ENCODE measurements around the gene NRF1. TPM values are rescaled to one million over a fixed set of nuclear protein-coding genes. Genes with fewer than 3 reads are reported as not detected.
A peak's percentile ranks its signal among the peaks of the same experiment; 100 is the strongest.

Gene NRF1
- total RNA-seq, 1 donor from 2014 or later, result 25.6 TPM

DNA sequence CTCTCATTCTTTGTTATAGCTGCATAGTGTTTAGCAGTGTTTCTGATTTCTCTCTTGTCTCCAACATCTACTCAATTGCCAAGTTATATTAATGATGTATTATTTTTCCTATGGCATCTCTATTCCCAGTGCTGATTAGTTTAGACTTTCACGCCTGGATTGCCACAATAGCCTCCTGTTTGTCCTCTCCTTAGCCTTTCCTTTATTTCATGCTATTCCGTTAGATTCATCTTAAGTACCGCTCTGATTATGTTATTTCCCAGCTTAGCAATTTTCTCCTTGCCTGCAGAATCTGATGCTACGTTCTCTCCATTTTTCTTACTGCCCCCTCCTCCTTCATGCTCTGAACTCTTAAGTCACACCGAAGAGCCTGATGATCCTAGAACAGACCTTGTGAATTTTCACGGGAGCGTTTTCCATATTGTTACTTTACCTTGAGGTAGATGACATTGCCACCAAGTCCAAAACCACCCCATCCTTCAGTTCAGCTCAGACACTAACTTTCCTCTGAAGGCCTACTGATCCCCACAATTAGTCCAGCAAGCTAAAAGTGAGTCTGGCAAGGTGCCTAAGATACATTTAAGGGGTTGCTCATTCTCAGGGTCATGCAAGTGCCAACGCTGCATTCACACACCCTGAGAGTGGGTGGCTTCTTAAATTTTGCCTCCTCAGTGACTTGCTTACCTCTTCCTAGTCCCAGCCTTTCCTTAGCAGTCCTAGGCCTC is 6.6 kb upstream of the NRF1 start:
- H3K4me1 Mint-ChIP-seq (ENCODE audit: unreplicated experiment), result peaks cover 7% of the 10 kb centered on the region
- H3K36me3 Mint-ChIP-seq, result peaks cover 26% of the 10 kb centered on the region
- no peaks in the 10 kb centered on the region for H3K27me3 Mint-ChIP-seq
- no peak overlapping the region for H3K4me3 Mint-ChIP-seq
- TF ChIP-seq, protein P1, sequence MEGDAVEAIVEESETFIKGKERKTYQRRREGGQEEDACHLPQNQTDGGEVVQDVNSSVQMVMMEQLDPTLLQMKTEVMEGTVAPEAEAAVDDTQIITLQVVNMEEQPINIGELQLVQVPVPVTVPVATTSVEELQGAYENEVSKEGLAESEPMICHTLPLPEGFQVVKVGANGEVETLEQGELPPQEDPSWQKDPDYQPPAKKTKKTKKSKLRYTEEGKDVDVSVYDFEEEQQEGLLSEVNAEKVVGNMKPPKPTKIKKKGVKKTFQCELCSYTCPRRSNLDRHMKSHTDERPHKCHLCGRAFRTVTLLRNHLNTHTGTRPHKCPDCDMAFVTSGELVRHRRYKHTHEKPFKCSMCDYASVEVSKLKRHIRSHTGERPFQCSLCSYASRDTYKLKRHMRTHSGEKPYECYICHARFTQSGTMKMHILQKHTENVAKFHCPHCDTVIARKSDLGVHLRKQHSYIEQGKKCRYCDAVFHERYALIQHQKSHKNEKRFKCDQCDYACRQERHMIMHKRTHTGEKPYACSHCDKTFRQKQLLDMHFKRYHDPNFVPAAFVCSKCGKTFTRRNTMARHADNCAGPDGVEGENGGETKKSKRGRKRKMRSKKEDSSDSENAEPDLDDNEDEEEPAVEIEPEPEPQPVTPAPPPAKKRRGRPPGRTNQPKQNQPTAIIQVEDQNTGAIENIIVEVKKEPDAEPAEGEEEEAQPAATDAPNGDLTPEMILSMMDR (conservative IDR thresholded peaks at IDR 0.05), result no peak
- no peaks in the 10 kb centered on the region for H3K9me3 Mint-ChIP-seq
- no peak overlapping the region for H3K27ac Mint-ChIP-seq
- no peak for DNase-seq (ENCODE audit: extremely low spot score, unreplicated experiment)

DNA sequence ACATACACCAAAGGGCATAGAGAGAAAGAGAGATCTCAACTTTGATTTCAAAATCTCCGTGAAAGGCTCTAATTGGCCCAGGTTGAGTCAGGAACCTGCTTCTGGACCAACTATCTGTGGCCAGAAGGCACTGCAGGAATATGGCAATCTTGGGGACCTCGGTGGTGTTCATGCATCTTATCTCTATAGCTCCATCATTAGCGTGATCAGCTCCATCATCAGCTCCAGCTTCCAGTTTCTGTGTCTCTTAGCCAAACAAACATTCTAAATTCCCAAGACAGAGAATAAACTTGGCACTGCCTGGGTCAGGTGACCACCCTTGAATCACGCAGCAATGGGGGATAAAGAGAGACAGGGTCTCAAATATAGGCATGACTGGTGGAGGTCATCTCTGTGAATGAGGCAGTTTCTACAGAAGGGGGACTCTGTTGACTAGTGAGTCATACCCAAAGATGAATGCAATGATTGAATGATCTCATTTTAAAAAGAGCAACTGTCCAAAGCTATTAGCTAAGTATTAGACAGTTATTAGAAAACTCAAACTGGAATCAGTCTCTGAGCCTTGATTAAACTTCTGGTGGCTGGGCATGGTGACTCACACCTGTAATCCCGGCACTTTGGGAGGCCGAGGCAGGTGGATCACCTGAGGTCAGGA is 5.4 kb upstream of the NRF1 start:
- Mint-ChIP-seq H3K4me3 (no peak overlapping the region), H3K27me3 (no peaks in the 10 kb centered on the region), H3K4me1 (ENCODE audit: unreplicated experiment) (peaks cover 9% of the 10 kb centered on the region), H3K9me3 (no peaks in the 10 kb centered on the region), H3K36me3 (peaks cover 27% of the 10 kb centered on the region), H3K27ac (no peak overlapping the region)
- TF ChIP-seq, protein P1 (conservative IDR thresholded peaks at IDR 0.05), result no peak
- DNase-seq (ENCODE audit: extremely low spot score, unreplicated experiment), result no peak

DNA sequence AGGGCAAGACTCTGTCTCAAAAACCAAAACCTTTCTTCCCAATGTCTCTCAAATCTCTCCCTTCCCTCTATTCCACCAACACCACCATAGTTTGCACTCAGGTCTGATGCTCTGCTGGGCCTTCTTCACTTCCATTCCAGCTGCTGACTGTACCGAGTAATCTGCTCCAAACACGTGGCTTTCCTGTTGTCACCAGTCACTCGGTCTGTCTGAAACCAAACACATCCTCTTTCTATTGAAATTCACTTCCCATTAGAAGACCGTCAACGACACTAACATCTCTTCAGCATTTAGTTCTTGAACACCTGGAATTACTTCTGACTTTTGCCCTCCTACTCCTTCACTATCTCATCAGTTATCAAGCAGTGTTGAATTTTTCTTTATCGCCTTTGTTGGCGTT is 4.7 kb upstream of the NRF1 start:
- no peak overlapping the region for H3K27ac Mint-ChIP-seq
- H3K9me3 Mint-ChIP-seq, result no peaks in the 10 kb centered on the region
- H3K4me1 Mint-ChIP-seq (ENCODE audit: unreplicated experiment), result peaks cover 9% of the 10 kb centered on the region
- no peak overlapping the region for H3K4me3 Mint-ChIP-seq
- TF ChIP-seq, protein P1 (conservative IDR thresholded peaks at IDR 0.05), result no peak
- no peaks in the 10 kb centered on the region for H3K27me3 Mint-ChIP-seq
- H3K36me3 Mint-ChIP-seq, result peaks cover 27% of the 10 kb centered on the region
- DNase-seq (ENCODE audit: extremely low spot score, unreplicated experiment), result no peak

DNA sequence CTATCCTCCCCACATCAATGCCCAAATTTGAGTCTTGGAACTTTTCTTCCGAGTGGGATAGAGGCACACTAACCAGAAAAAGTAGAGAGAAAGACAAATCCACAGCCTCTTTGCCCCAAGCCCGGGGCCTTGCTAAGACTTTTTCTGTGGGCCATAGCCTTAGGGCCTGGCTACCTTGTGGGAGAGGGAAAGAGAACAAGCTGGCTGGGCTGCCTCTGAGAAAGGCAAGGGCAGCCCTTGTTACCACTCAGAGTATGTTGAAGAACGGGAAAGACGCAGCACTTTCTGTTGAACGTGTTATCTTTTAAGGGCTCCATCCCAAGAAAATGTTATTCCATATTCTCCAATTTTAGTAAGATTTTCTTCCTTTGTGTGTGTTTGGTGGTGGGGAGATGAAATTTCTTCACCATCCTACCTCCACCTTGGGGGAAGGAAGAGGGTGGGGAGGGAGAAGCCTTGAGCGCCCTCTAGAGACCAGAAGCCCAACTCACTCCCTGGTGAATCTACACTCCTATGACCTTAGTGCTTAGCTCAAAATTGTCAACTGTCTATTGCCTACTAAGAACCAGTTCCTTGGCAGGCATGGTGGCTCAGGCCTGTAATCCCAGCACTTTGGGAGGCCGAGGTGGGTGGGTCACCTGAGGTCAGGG is 3.9 kb upstream of the NRF1 start:
- Mint-ChIP-seq H3K27ac (no peak overlapping the region), H3K4me1 (ENCODE audit: unreplicated experiment) (peaks cover 9% of the 10 kb centered on the region), H3K9me3 (no peaks in the 10 kb centered on the region), H3K36me3 (peaks cover 27% of the 10 kb centered on the region), H3K4me3 (no peak overlapping the region), H3K27me3 (no peaks in the 10 kb centered on the region)
- no peak for DNase-seq (ENCODE audit: extremely low spot score, unreplicated experiment)
- TF ChIP-seq, protein P1 (conservative IDR thresholded peaks at IDR 0.05), result peak; percentile 65

DNA sequence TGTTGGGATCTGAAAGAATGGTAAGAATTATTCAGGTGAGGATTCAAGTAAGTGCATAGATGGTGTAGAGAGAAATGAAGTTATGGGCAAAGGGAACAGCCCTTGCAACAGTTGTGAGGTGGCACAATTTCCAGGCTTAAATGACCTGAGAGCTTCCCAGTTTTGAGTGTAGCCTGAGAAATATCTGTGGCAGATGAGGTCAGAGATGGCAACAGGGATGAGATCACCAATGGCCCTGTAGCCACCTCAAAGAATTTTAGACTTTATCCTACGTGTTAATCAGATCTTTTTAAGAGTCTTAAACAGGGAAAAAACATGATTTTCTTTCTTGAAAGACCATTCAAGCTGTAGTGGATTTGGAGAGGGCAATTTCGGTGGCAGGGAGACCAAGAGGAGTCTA is 1.9 kb upstream of the NRF1 start:
- peak overlapping the region; percentile 96 for H3K27ac Mint-ChIP-seq
- H3K9me3 Mint-ChIP-seq, result no peaks in the 10 kb centered on the region
- DNase-seq (ENCODE audit: extremely low spot score, unreplicated experiment), result no peak
- TF ChIP-seq, protein P1 (conservative IDR thresholded peaks at IDR 0.05), result no peak
- H3K4me1 Mint-ChIP-seq (ENCODE audit: unreplicated experiment), result peaks cover 20% of the 10 kb centered on the region
- H3K36me3 Mint-ChIP-seq, result peaks cover 32% of the 10 kb centered on the region
- H3K4me3 Mint-ChIP-seq, result peak overlapping the region; percentile 99
- no peaks in the 10 kb centered on the region for H3K27me3 Mint-ChIP-seq
